Fibroblast of gingiva (primary cell): ENCODE results near the gene S100A9.
"Not testable (repeated sequence)": the region's sequence is repeated elsewhere in the genome, so short reads cannot be mapped to it uniquely, and the experiment has no call there.

Source experiments
- DNase-seq: peaks from one replicate; pipeline ENCODE4 v3.0.0-alpha.2; 2011; ENCODE audit warnings: low read depth

S100A9 gene

DNA sequence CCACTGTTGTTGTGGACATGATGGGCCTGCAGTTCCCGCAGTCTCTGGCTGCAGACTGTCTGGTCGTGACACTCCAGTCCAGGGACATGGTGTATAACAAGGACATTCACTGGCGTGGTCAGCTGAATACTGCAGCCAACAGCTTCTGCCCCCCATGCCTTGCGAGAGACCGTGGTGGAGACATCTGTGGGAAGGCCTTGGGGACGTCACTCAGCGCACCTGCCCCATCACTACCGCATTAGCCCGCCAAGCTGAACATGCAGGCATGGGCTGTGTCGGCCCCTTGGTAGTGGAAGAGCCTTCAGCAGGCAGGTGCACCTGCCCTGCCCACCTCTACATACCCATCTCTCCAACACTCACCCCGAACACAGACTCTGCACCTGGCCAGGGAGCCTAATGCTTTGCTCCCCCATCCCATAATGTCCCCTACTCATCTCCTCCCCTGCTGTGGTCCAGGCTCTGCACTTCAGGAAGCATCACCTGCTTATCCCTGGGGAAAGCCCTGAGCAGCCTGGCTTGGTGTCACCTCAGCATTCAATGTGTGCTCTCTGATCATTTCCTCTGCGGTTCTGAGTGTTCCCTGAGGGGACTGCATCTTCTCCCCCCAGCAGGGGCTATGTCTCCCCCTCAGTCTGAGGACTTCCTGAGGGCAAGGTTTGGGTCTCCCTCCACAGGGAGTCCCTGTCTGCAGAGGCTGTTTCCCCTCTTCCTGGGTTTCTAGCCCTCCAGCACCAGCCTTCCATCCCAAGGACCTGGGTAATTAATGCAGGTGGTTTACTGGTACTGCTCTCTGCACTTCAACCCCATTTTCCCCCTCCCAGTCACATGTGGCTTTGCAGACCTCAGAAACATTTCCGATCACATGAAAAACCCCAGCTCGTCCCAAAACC is 12.2 kb upstream of the S100A9 start:
- DNase-seq = no peak

DNA sequence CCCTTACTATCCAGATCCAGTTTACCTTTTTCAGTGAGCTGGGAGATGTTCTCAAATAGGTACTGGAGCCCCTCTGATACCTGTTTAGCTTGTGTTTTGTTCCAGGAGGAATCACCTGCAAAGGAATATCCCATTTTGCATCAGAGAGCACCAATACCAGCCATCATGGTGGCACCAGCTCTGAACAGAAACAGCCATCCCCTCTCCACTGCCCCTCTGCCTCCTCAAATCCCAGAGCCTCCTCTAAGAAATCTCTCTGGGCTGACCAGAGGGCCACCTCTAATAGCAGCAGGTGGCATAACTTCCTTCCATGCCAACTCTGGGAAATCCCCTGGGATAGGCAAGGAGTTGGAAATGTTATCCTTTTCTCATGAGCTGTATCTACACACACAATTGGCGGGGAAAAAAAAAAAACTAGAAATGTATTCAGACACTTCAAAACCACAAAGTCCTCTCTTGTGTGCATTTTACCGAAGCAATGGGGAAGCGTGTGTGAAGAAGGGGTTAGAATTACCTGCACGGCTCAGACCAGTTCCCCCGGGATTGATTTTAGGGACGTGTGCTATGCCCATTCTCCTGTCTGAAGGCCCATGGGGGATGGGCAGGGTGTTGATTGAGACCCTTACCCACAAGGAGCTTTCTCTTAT is 11.5 kb upstream of the S100A9 start:
- no peak for DNase-seq

DNA sequence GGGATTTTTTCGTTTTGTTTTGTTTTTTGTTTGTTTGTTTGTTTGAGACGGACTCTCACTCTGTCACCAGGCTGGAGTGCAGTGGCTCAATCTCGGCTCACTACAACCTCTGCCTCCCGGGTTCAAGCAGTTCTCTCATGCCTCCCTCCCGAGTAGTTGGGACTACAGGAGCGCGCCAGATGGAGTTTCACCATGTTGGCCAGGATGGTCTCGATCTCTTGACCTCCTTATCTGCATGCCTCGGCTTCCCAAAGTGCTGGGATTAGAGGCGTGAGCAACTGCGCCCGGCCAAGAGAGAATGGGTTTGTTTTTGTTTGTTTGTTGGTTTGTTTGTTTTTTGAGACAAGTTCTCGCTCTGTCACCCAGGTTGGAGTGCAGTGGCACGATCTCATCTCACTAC is 10.6 kb upstream of the S100A9 start:
- not testable (repeated sequence) for DNase-seq

DNA sequence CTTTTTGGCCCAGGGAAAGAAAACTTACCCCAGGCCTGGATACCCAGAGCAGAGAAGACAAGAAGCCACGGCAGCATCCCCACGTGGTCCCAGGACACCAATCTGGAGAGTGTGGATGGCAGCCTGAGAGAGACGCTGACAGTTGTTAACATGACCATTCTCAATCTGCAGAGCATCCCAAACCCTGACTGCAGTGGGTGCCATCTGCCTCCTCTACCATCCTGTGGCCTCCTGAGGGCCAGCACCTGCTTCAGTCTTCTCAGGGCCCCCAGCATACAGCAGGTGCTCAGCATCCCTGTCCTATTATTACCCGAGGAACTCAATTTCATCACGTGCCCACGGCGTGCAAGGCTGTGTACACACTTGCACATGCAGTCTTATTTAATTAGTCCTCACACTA is 9.8 kb upstream of the S100A9 start:
- DNase-seq = no peak

- DNase-seq = no peak
These were observed 8.9 kb upstream of the S100A9 start, which contains the start of gene PGLYRP4 for GRCh38 chr1:153348511-153349362. Gene PGLYRP4, minus strand, starts transcription at chr1:153348841. Its CDS starts 909 bp downstream, at chr1:153347932.

DNA sequence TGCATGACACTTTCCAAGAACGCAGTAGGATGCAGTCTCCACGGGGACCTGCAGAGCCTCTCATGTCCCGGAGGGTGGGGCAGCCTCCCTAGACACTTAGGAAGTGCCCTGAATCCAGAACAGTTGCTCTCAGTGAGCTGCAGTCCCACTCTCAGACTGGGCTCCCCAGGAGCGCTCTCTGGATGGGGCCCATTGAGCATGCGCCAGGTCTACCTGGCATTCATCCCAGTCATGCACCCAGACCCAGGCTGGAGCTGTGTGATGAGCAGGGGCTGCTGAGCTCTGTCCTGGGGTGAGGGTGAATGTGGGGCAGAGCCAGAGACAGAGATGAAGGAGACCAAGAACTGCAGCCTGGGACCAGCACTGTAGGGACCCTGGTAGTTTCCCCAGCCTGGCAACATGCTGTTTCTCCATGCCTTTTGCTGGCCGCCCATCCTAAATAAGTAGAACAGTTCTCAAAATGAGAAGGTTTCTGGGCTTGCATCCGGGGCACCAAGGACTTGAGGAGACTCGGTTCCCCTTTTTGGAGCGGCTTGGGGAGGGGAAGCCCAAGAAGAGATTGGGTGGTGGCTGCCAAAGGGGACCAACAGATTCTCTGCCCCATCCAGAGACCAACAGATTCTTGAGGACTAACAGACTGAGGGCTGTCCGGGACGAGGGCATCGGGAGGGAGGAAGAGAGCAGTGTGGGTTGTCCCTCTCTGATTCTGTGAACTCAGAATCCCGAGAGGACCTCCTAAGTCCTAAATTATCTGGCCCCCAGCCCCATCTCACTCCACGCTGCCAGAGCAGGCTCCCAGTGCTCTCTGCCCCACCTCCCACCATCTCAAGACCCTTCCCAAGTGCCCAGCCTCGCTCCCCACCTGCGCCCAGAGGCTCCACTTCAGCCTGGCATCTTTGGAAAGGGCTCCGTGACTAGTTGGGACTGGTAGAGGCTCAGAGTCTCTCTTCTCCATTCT is 8.0 kb upstream of the S100A9 start:
- no peak for DNase-seq

- DNase-seq = no peak
These were observed 7.2 kb upstream of the S100A9 start for GRCh38 chr1:153350321-153350957.

DNA sequence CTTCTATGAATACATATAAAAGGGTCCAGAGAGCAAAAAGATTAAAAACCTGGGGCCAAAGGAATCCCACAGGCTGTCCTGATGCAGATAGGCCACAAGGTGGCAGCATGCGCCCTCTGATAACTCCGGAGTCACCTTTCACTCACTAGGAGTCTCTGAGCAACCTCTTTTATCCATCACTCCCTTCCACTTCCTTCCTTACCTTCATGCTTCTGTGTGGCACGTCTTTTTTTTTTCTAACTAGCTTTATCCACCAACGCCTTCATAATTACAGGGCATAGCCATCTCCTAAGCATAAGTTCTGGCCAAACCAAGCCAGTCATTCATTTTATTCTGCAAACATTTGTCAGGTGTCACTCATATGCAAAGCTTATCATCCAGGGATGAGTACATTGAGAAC is 5.1 kb upstream of the S100A9 start:
- peak; percentile 53 for DNase-seq

GRCh38 chr1:153353226-153353947 is 4.3 kb upstream of the S100A9 start:
- no peak for DNase-seq

DNA sequence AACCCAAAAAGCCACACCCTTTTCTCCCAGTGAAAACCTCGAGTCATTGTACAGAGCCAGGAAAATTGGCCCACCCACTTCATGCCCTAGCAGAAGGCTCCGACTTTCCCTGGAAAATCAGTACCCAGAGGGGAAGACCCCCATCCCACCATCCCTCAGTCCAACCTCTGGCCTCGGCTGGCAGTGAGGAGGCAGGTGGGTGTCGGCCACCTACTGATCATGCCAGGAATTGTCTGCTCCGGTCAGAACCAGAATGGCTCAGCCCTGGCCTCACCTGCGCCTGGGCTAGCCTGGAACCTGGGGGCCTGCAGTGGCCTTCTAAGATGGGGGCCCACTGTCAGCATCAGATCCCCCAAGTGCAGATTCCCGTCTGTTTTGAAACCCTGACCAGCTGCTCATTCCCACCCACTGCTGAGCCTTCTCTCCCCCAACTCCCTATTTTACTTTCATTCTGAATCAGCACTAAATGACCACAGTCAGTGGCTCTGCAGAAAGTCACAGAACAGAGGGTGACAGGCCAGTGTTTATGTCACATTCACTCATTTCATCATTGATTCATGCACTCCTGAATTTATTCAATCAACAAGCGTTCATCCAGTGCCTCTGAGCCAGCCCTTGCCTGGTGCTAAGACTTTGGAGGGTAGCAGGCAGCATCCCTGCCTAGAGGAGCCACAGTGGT is 3.0 kb upstream of the S100A9 start:
- no peak for DNase-seq

GRCh38 chr1:153355445-153356071 is 2.1 kb upstream of the S100A9 start:
- peak; percentile 10 for DNase-seq

DNA sequence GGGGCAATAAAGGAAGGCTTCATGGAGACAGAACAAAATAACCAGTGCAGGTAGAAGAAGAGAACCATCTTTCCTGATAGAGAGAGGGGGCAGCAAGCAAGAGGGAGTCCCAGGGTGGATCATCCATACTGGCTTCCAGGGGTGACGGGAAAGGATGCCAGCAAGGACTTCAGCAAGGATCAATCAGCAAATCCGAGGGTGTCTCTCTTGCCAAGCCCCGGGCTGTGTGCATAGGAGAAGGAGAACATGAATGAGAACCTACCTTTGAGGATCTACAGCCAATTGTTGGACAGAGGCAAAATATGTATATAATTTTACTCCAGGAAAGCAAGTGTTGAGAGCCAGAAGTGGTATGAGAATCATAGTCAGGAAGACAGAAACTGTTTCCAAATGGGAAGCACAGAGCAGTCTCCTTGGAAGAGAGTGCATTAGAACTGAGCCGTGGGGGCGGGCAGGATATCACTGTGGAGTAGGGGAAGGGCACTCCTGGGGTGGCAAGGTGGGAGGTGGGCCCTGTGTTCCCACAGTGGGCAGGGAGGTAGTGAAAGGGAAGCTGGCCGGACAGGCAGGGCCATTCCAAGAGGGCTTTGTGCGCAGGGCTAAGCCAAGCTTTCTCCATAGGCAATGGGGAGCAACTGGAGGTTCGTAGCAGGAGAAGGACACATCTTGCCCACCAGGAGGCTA is 1.1 kb upstream of the S100A9 start:
- no peak for DNase-seq

GRCh38 chr1:153357076-153357852 is 390 bp upstream of the S100A9 start:
- DNase-seq = no peak

DNA sequence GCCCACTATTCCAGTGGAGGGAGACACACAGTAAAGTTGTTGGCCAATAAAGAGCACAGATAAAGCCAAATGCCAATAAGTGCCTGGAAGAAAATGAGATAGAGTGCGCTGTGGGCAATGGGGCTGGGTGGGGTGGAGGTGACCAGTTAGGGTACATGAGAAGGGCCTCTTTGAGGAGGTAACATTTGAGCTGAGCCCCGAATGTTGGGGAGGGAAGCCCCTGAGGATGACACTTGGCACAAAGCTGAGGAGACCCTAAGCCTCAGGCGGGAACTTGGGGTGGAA is 979 bp downstream of the S100A9 start:
- no peak for DNase-seq

GRCh38 chr1:153359241-153359640 is 1.6 kb downstream of the S100A9 start:
- DNase-seq = no peak

DNA sequence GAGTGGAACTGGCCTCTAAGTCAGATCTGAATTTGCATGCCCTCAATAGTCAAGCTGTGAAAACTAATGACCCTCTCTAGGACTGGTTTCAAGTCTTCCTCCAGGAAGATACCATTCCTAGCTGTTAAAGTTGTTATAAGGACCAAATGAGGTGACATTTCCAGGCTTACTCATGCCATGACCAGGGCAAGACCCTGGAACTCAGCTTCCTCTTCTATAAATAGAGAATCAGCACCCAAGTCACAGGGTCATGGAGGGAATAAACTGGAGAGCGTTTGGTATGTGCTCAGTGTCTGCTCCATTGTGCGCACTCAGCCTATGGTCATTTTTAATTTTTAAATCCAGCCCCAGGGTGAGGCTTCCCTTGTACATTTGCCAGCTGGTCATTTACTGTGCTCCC is 2.5 kb downstream of the S100A9 start:
- DNase-seq = no peak

DNA sequence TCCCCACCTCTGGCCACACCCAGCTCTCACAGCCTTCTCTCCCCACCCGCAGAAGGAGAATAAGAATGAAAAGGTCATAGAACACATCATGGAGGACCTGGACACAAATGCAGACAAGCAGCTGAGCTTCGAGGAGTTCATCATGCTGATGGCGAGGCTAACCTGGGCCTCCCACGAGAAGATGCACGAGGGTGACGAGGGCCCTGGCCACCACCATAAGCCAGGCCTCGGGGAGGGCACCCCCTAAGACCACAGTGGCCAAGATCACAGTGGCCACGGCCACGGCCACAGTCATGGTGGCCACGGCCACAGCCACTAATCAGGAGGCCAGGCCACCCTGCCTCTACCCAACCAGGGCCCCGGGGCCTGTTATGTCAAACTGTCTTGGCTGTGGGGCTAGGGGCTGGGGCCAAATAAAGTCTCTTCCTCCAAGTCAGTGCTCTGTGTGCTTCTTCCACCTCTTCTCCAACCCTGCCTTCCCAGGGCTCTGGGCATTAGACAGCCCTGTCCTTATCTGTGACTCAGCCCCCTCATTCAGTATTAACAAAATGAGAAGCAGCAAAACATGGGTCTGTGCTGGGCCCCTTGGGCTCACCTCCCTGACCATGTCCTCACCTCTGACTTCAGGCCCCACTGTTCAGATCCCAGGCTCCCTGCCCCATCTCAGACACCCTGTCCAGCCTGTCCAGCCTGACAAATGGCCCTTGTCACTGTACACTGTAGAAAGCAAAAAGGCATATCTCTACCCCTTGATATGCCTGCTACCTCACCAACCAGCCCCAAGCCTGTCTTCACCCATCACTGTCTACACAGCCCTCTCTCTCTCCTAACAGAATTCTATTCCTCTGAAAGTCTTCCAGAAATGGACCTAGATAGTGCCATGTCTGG is 3.2 kb downstream of the S100A9 start:
- DNase-seq = no peak
